KMS-11 (cell line): ENCODE data around the gene PARD6G.

Experiments
- H2AFZ ChIP-seq: fragments of 200-600 bp; sonication (generic); 2 replicates; pipeline ENCODE4 v1.6.1; 2016; ENCODE audit warnings: antibody characterized with exemption, mixed run types, low read depth
- H3K27ac ChIP-seq: fragments of 200-600 bp; sonication (generic); 2 replicates; pipeline ENCODE4 v1.6.1; 2016; ENCODE audit warnings: mild to moderate bottlenecking, mixed run types
- H3K27me3 ChIP-seq: fragments of 200-600 bp; sonication (generic); 2 replicates; pipeline ENCODE4 v1.6.1; 2017; ENCODE audit warnings: mild to moderate bottlenecking, low read depth, mixed run types, moderate library complexity; ENCODE audit not compliant: insufficient read depth
- H3K36me3 ChIP-seq: fragments of 200-600 bp; sonication (generic); 2 replicates; pipeline ENCODE4 v1.6.1; 2017; ENCODE audit warnings: mild to moderate bottlenecking, mixed run types; ENCODE audit not compliant: insufficient read depth
- H3K4me1 ChIP-seq: fragments of 200-600 bp; sonication (generic); 2 replicates; pipeline ENCODE4 v1.6.1; 2016; ENCODE audit warnings: mild to moderate bottlenecking, low read depth, mixed run types; ENCODE audit not compliant: poor library complexity, severe bottlenecking
- H3K4me2 ChIP-seq: fragments of 200-600 bp; sonication (generic); 2 replicates; pipeline ENCODE4 v1.7.0; 2016; ENCODE audit warnings: mild to moderate bottlenecking, mixed run types
- H3K4me3 ChIP-seq: fragments of 200-600 bp; sonication (generic); IDR thresholded peaks from 2 replicates; pipeline ENCODE4 v1.6.1; 2017; ENCODE audit warnings: low read depth, low read length, mixed read lengths; ENCODE audit not compliant: insufficient read depth
- H3K79me2 ChIP-seq: fragments of 200-600 bp; sonication (generic); 2 replicates; pipeline ENCODE4 v1.6.1; 2016; ENCODE audit warnings: low read depth, mixed run types; ENCODE audit not compliant: insufficient read depth
- H3K9ac ChIP-seq: fragments of 200-600 bp; sonication (generic); 2 replicates; pipeline ENCODE4 v1.6.1; 2016; ENCODE audit warnings: mild to moderate bottlenecking, mixed run types
- H4K20me1 ChIP-seq: fragments of 200-600 bp; sonication (generic); 2 replicates; pipeline ENCODE4 v1.6.1; 2016; ENCODE audit warnings: mild to moderate bottlenecking, mixed run types; ENCODE audit not compliant: insufficient read depth
- CTCF ChIP-seq: fragments of 200-600 bp; sonication (generic); conservative IDR thresholded peaks from 2 replicates; pipeline ENCODE4 v1.6.1; 2017; ENCODE audit warnings: low read depth, mild to moderate bottlenecking, antibody characterized with exemption, low read length, moderate library complexity, mixed read lengths

The PARD6G gene

DNA sequence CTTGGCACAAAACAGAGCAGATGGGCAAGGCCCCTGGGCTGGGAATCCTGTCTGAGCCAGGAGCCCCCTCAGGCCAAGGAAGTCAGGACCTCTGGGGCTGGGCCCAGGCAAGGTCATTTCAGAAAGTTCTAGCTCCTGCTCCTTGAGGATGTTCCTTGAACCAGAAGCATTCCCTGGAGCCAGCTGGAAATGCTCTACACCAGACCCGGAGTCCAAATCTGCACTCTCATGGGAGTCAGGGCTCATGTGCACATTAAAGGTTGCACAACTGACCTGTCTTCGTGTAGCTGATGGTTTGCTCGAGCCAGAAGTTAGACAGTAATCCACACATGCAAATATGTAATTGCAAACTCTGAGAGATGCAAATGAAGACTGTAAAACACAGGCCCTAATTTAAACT, 18.0 kb downstream of the PARD6G start:
- H3K27ac ChIP-seq = no peak overlapping the region
- no peak overlapping the region for H3K9ac ChIP-seq
- no peaks in the 10 kb centered on the region for H3K36me3 ChIP-seq
- H2AFZ ChIP-seq = no peak overlapping the region
- no peaks in the 10 kb centered on the region for H4K20me1 ChIP-seq
- no peaks in the 10 kb centered on the region for H3K4me1 ChIP-seq
- no peak overlapping the region for H3K4me3 ChIP-seq
- no peak overlapping the region for H3K4me2 ChIP-seq
- H3K27me3 ChIP-seq = no peaks in the 10 kb centered on the region
- H3K79me2 ChIP-seq = no peaks in the 10 kb centered on the region
- no peak for TF ChIP-seq CTCF

DNA sequence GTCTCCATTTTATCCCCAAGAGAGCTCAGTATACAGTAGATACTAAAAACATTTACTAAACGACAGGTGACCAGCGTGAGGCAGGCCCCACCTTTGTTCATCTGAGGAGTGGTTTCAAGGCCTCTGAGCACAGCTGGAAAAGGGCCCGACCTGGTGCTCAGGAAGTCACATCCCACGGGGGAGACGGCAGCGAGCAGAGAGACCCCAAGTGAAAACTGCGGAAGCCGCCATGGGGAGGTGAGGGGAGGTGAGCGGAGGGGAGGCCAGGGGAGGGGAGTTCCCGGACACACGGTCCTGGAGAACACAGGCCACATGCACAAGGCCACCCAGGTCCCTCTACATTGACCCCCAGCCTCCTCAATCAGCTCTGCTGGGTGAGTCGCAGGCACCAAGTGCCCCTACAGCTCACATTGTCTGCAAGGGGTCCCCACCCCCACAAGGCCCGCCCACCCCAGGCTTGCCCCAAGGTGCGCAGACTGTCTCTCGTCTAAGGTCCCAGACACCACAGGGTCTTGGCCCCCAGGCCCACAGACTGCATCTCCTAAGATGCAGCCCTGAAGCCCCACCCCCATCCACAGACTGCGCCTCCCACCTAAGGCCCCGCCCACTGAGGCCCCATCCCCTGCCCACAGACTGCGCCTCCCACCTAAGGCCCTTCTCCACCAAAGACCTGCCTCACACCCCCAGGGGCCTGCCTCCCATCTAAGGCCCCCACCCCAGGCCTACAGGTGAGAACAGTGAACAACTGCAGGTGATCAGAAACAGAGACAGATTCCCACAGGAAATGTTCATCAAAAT, 19.1 kb downstream of the PARD6G start:
- TF ChIP-seq CTCF = no peak
- Histone ChIP-seq H2AFZ (no peak overlapping the region), H3K27me3 (no peaks in the 10 kb centered on the region), H3K27ac (no peak overlapping the region), H3K9ac (no peak overlapping the region), H3K36me3 (no peaks in the 10 kb centered on the region), H4K20me1 (no peaks in the 10 kb centered on the region), H3K4me2 (no peak overlapping the region), H3K4me3 (no peak overlapping the region), H3K79me2 (no peaks in the 10 kb centered on the region), H3K4me1 (no peaks in the 10 kb centered on the region)

- Histone ChIP-seq H3K79me2 (no peaks in the 10 kb centered on the region), H3K4me3 (no peak overlapping the region), H2AFZ (no peak overlapping the region), H3K9ac (no peak overlapping the region), H3K36me3 (no peaks in the 10 kb centered on the region), H3K27ac (no peak overlapping the region), H3K4me1 (no peaks in the 10 kb centered on the region), H3K4me2 (no peak overlapping the region), H3K27me3 (no peaks in the 10 kb centered on the region), H4K20me1 (no peaks in the 10 kb centered on the region)
- TF ChIP-seq CTCF = no peak
These were observed 19.8 kb downstream of the PARD6G start for GRCh38 chr18:80227472-80227871.

DNA sequence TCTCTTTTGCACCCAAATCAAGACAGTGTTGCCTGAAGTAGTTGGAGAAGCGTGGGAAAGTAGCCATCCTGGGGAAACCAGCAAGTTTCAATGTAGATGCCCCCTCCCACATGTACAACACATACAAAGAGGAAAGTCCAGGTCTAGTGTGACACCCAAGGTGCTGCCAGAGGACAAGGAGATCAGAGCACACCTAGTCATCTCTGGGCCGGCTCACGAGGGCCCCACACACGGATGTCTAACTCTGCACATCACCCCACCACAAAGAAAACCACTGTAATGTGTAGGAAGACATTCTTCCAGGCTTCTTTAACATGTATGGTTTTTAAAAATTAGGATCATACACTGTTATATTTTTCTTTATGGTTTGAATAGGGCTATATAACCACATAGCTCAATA, 21.6 kb downstream of the PARD6G start:
- TF ChIP-seq CTCF = no peak
- H3K9ac ChIP-seq = no peak overlapping the region
- no peaks in the 10 kb centered on the region for H3K4me1 ChIP-seq

More for the DNA sequence above, 21.6 kb downstream of the PARD6G start:
- no peaks in the 10 kb centered on the region for H4K20me1 ChIP-seq
- H3K4me2 ChIP-seq = no peak overlapping the region
- no peak overlapping the region for H3K27ac ChIP-seq
- no peaks in the 10 kb centered on the region for H3K36me3 ChIP-seq
- H3K4me3 ChIP-seq = no peak overlapping the region
- no peaks in the 10 kb centered on the region for H3K79me2 ChIP-seq
- no peaks in the 10 kb centered on the region for H3K27me3 ChIP-seq
- H2AFZ ChIP-seq = no peak overlapping the region
